CD4-positive, alpha-beta T cell treated with Interferon alpha-2 for 1 hour (primary cell): ENCODE data around the gene DUSP19.

Experiments used
- DNase-seq, 2 donors: peaks; one replicate each; pipeline ENCODE4 v3.0.0-alpha.2; 2020 to 2022

DUSP19 gene

DNA sequence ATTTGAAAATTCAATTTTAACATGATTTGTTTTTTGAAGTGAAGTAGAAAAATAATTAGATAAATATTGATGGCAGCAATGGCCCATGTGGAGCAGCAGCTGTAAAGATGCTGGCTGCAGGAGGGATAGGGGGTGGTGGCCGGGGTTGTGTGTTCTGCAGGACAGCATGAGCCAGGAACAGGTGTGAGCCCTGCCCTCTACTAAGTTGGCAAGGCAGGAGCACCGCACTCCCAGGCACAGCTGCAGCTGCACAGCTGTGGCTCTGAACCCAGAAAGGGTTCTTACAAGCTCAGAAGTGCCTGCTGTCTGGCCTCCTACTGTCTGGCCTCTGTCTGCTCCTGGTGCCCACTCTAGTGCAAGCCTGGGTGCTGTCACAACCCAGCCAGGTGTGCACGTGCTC, 10.0 kb upstream of the DUSP19 start:
- DNase-seq = no peak

DNA sequence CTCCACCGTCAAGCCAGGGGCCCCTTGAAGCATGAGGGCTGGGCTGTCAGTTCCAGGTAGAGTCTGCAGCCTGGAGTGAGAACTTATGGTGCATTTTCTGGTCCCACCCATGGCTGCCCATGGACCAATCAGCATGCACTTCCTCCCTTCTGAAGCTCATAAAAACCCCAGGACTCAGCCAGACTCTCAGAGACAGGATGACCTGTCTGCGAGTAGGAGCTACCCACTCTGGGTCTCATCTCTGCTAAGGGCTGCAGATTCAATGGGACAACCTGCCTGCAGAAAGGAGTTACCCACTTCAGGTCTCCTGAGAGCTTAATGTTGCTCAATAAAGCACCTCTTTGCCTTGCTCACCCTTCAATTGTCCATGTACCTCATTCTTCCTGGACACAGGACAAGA, 9.4 kb upstream of the DUSP19 start:
- no peak for DNase-seq

DNA sequence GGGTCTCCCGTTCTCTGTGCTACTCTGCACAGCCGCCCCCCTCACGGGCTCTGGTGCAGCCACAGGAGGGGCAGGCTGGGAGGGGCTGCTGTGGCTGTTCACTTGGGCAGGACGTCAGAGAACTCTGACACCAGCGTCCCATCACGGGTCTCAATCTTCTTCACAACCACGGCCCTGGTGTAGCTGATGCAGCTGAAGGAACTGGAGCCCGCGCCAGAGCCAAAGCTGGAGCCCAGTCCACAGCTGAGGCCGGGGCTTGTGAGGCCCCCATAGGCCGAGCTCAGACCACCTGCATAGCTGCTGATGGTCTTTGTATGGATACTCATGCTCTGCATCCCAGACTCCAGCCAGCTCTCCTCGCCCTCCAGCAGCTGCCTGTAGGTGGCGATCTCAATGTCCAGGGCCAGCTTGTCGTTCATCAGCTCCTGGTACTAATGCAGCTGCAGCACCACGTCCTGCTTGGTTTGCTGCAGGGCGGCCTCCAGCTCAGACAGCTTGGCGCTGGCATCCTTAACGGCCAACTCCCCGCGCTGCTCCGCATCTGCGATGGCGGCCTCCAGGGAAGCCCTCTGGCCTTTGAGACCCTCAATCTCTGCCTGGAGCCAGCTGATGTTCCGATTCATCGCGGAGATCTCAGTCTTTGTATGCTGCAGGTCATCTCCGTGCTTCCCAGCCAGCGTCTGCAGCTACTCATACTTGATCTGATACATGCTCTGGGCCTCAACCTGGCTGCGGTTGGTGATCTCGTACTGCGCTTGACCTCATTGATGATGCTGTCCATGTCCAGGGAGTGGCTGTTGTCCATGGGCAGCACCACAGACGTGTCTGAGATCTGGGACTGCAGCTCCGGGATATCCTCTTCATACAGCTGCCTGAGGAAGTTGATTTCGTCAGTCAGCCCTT, 7.4 kb upstream of the DUSP19 start:
- no peak for DNase-seq

GRCh38 chr2:183072177-183072576, 6.4 kb upstream of the DUSP19 start:
- no peak for DNase-seq

- peak in 1 of 2 donors; percentile 6 for DNase-seq
Measured at GRCh38 chr2:183078163-183078463, 434 bp upstream of the DUSP19 start.

- no peak for DNase-seq
Measured at GRCh38 chr2:183079139-183079775, 710 bp downstream of the DUSP19 start.

DNA sequence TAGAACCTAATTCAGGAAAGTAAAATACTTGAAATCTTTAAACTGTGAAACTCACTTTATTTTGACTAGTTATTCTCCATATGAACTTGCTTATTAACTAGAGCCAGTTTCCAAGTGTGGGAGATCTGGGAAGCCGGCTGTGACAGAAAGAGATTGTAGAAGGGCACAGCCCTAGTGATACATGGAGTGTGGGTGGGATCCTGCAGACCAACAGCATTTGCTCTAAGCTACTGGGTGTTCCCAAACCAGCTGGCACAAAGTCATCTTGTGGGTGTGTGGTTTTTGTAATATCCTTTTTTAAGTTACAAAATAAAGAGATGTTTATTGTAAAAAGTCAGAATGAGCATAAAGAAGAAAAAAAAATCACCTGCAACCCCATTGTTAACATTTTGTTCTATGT, 3.4 kb downstream of the DUSP19 start:
- no peak for DNase-seq

DNA sequence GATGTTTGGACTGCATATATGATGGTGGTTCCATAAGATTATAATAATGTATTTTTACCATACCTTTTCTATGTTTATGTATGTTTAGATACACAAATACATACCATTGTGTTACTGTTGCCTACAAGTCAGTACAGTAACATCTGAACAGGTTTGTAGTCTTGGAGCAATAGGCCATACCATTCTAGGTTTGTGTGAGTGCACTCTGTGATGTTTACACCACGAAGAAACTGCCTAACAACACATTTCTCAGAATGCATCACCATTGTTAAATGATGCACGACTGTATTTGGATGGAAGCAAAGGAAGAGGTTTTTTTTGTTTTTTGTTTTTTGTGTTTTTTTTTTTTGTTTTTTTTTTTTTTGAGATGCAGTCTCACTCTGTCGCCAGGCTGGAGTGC, 9.5 kb downstream of the DUSP19 start:
- no peak for DNase-seq

DNA sequence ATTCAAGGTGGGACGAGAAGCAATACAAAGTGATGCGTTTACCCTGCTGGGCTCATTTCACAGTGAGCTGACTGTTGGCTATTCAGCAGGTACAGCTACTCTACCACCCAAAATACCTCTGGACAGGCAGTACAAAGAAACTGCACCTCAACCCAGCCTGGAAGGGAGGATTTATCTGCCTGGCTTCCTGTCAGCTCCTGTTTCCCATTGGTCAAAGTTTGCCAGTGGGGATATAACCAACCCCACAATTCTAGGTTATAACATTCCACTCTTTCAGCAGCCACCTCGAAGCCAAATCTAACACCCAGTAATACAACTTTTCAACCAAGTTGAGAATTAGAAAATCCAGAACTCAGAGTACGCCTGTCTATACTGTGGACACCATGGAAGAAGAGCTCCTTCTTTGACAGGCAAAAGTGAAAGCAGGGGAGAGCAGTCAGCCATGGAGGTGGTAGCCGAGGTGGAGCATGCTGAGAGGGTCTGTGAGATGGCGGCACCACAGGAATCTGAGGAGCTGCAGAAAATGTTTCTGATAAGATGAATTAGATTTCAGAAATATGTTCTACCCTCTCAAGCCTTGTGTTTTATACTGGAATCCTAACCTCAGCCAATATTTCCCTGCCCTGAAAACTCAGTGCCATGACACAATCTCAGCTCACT, 10.8 kb downstream of the DUSP19 start:
- no peak for DNase-seq

DNA sequence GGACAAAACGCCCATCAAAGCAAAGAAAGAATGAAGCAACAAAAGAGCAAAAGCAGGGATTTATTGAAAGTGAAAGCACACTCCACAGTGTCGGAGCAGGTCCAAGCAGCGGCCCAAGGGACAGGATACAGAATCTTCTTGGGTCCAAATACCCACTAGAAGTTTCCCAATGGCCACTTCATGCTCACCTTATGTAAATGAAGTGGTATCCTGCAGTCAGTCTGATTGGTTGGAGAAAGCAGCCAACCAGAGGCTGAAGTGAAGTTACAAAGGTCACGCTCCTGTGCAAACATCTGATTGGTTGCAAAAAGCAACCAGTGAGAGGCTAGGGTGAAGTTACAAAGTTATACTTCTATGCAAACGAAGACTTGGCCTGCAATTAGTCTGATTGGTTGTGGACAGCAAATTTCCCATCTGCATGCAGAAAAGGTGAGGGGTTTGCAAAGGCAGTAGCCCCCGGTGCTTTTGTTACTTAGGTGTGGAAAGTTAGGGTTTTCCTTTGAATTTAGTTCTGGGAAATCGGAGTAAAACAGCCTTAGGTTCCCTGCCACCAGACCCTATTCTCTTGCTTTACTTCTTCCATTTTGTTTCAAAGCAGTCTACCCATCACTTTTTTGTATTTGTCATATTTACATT, 12.9 kb downstream of the DUSP19 start:
- no peak for DNase-seq

GRCh38 chr2:183091954-183092345, 13.4 kb downstream of the DUSP19 start:
- no peak for DNase-seq

DNA sequence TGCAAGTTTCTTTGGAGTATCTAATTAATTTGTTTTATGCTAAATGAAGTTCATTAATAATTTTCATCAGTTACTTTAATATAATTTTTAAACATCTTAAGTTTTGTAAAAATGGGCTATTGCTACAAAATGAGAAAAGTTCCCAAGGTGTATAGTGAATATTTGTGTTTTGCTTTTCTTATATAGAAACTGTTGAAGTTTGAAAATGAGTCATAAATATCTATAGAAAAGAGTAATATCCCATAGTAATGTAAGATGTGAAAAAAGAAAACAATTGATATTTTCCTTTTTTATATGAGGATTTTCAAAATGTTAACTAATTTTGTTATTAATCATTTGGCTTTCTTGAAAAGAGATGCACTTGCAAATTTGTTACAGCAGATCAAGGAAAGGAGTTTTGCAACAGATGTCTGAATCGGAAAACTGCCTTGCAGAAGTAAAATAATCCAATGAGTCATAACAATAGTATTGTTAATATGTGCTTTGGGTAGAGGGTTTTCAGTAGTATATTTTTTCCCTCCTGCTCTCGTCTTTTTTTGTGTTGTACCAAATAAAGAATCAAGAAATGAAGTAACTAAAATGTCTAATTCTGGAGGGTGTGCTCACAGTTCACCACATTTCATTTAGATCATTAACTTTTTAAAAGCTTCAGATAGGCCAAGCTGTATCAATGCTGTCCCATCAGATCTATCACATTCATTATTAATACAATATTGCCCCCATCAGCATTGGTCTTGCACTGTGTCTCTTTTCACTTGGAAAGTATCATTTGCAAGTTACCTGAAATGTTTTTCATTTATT, 15.5 kb downstream of the DUSP19 start:
- no peak for DNase-seq

DNA sequence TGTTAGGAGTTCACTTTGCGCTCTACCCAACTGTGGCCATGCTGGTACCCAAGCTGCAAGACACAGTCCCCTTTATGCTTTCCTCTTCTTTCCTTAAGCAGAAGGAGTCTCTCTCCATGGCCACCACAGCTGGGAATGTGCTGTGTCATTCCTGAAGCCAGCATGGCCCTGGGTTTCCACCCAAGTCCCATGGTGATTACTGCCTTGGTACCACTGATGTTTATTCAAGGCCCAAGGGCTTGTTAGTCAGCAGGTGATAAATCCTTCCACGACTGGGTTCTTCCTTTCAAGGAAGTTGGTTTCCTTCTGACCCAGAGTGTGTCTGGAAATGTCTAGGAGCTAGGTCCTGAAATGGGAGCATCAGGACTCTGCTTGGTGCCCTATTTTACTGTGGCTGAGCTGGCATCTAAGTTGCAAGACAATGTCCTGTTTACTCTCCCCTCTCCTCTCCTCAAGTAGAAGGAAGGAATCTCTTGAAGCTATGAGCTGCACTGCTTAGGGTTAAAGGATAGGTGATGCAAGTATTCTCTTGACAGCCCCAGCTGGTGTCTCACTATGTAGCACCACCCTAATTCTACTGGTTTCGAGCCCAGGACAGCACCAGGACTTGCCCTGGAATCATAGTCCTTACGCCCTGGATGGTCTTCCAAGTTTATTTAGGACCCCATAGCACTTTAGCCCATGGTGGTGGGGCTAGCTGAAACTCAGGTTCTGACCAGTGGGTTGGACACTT, 27.0 kb downstream of the DUSP19 start:
- no peak for DNase-seq

DNA sequence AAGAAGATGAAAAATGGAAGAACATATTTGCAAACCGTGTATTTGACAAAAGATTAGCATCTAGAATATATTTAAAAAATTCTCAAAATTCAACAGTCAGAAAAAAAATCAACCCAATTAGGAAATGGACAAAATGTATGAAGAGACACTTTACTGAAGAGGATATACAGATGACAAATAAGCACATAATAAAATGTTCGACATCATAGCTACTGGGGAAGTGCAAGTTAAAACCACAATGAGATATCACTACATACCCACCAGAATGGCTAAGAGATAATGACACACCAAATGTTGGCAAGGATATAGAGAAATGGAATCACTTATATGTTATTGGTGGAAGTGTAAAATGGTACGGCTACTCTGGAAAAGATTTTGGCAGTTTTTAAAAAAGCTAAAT, 34.0 kb downstream of the DUSP19 start:
- DNase-seq = no peak

- no peak for DNase-seq
Measured at GRCh38 chr2:183113630-183114029, 35.1 kb downstream of the DUSP19 start.

DNA sequence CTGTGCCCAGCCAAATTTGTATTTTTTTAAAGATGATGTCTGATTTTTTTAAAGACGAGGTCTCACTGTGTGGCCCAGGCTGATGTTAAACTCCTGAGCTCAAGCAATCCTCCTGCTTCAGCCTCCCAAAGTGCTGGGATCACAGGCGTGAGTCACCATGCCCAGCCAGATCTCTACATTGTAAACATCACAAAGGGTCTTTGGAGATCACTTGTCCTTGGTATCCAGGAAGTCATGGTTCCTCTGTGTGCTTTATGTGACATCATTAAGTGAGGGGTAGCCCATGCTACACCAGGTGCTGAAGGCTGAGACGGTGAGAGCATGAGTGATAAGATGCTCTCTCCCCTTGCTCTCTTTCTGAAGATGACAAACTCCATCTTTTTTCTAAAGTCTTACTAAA, 38.7 kb downstream of the DUSP19 start:
- DNase-seq = no peak

- DNase-seq = no peak
Measured at GRCh38 chr2:183123117-183123958, 44.8 kb downstream of the DUSP19 start.

DNA sequence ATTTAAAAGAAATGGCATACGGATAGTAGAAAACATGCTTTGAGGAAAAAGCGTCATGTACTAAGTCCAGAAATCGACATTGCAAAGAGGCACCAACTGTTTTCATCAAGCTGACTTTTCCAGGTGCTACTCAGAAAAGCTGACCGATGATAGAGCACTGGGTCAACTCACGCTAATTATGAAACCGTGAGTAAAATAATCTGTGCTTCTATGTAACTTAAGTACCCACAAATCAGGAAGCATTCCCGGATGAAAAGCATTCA, 45.3 kb downstream of the DUSP19 start:
- DNase-seq = no peak

- peak; percentile 77 to 89 for DNase-seq
Measured at GRCh38 chr2:183124222-183124956, 45.8 kb downstream of the DUSP19 start, which contains the start of gene NUP35. TSS of gene NUP35 (plus strand) at chr2:183124443. CDS start at chr2:183124458, 15 bp downstream.

DNA sequence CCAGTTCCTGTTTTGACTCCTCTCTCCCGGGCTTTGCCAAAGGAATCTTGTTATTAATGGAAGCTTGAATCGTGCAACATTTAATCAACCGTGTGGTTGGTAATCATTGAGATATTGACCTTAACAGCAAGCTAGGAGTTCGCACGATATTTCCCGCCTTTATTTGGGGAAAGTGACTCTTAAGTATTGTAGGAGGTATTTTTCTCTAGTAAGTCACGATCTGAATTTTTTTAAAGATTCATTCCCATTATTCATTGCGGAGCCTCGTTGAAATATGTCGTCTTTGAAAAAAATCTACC, 46.4 kb downstream of the DUSP19 start:
- DNase-seq = no peak
